ENCODE measurements around the gene NFAM1.

The NFAM1 gene

GRCh38 chr22:42432020-42432596, at the start of gene NFAM1:
Gene NFAM1, minus strand, starts transcription at chr22:42432403. Its CDS starts 46 bp downstream, at chr22:42432357.
- peak; percentile 86 to 92 (median 88) for DNase-seq

GRCh38 chr22:42475122-42475521, 42.9 kb upstream of the NFAM1 start:
- DNase-seq, result no peak

GRCh38 chr22:42473484-42474193, 41.4 kb upstream of the NFAM1 start:
- peak; percentile 77 to 82 (median 79) for DNase-seq

GRCh38 chr22:42472671-42473070, 40.5 kb upstream of the NFAM1 start:
- no peak for DNase-seq

DNA sequence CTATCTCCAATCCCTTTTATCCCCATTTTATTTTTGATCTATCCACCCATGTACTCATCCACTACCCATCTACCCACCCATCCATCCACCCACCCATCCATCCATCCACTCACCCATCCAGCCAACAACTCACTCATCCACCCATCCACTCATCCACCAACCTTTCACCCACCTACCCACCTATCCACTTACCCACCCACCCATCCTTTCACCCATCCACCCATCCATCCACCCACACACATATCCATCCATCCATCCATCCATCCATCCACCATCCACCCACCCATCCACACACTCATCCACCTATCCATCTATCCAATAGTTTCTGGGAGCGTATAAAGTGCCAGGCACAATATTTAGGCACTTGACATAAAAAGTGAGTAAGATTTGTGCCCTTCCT, 39.2 kb upstream of the NFAM1 start:
- DNase-seq, result no peak

DNA sequence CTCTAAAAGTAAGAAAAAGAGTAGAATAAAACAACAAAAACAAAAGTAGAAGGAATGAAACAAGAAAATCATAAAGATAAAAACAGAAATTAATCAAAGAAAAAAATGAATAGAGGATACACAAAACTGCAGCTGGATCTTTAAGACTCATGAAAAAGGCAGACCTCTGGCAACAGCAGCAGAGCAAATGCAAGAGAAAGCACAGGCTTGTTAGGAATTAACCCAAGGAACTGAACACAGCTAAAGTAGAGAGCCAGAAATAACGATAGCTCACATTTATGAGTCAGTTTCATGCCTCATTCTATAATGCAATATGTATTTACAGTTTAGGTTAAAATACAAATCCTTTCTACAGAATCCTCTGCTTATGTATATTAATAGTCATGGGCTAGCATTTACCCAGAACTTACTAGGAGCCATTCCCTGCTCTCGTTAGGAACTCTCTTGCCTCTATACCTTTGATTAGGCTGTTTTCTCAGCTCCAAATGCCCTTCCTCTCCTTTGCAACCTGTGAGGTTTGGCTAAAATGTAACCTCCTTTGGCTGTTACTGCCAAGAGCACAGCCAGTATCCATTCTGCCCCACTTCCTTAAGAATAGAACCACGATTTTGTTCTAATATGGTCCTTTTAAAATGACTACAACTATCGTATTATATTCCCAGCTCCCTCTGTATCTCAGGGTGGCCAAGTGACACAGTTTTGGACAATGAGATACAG, 38.3 kb upstream of the NFAM1 start:
- DNase-seq, result no peak

- peak in 1 of 3 donors; percentile 17 for DNase-seq
These were observed 36.6 kb upstream of the NFAM1 start for GRCh38 chr22:42468841-42469240.

- DNase-seq, result no peak
These were observed 29.8 kb upstream of the NFAM1 start for GRCh38 chr22:42462016-42462415.

DNA sequence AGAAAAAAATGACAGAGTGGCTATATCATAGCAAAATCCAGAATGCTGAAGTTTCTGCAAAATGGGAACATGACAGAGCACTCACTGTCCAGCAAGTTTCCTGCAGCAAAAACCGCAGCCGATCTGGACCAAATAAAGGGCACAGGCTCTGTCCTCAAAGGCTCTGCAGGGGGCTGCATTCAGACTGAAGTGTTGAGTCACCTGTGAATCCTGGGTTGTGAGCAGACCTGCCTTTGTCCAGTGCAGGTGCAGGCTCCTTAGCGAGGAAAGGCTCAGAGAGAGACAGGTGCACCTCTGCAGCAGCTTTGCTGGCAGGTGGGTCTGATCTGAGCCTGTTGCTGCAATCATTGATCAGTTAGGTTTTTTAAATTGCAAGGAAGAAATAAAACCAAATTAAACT, 29.3 kb upstream of the NFAM1 start:
- no peak for DNase-seq

GRCh38 chr22:42459287-42460063, 27.3 kb upstream of the NFAM1 start:
- DNase-seq, result no peak

DNA sequence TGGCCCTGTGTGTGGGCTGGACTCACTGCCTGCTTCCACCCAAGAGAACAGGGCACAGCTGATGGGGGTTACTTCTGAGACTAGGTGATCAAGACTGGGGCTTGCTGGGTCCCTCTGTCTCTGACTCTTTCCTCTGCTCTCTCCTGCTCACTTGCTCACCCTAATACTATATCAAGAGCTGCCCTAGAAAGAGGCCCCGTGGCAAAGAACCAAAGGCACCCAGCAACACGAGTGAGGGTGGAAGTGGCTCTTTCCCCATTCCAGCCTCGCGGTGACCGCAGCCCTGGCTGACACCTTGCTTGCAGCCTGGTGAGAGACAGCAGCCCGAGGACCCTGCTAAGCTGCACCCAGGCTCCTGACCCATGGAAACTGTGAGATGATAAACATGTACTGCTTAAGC, 20.7 kb upstream of the NFAM1 start:
- DNase-seq, result no peak

DNA sequence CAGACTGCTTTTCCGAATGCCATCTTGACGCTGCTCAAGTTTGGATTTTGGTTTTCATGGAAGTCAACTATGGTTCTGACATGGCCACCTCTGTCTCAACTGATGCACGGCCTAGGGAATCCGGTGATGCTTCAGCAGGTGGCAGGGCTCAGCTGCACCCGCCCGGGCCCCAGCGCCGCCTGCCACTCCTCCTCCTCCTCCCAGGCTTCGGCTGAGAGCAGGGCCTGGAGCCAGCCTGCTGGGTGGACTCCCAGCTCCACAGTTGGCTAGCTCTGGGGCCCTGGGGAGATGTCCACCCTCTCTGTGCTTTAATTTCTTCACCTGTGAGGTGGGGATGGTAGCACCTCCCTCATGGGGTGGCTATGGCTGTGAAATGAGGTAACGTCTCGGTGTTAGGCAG, 20.3 kb upstream of the NFAM1 start:
- no peak for DNase-seq

GRCh38 chr22:42451499-42452145, 19.4 kb upstream of the NFAM1 start:
- no peak for DNase-seq

- DNase-seq, result no peak
These were observed 18.7 kb upstream of the NFAM1 start for GRCh38 chr22:42450862-42451261.

DNA sequence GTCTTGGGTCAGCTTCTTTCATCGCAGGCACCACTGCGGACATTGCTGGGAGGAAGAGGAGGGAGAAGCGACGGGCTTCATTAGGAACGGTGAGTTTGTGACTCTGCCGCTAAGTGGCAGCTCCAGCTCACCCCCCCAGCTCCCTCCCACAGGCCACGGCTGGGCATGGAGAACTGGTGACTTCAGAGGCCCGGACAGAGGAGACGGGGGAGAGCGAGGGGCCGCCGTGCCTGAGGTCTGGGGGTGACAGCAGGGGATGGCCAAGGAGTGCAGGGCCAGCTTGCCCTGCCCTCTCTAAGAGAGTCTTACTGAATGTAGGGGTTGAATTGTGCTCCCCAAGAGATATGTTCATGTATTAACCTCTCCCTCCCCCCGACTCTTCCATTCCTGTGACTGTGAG, 13.9 kb upstream of the NFAM1 start:
- no peak for DNase-seq

GRCh38 chr22:42444077-42444904, 12.1 kb upstream of the NFAM1 start:
- peak; percentile 85 to 86 (median 85) for DNase-seq

- DNase-seq, result no peak
These were observed 11.3 kb upstream of the NFAM1 start for GRCh38 chr22:42443240-42444076.

- no peak for DNase-seq
These were observed 10.5 kb upstream of the NFAM1 start for GRCh38 chr22:42442748-42443147.

- DNase-seq, result no peak
These were observed 8.5 kb upstream of the NFAM1 start for GRCh38 chr22:42440728-42441127.

- peak; percentile 91 to 94 (median 94) for DNase-seq
These were observed 7.8 kb upstream of the NFAM1 start for GRCh38 chr22:42439821-42440674.
